Right lobe of liver (tissue), 6 donors: ENCODE results near the gene VPS37D. TPM values are rescaled to one million over a fixed set of nuclear protein-coding genes. Genes with fewer than 3 reads are reported as not detected.
A peak's percentile ranks its signal among the peaks of the same experiment; 100 is the strongest.

ENCODE experiments used
- ATAC-seq, 4 donors: fragments of 200-7000 bp; cut with Tn5 transposase; one replicate each; pipeline ENCODE4 v1.9.1; 2020; ENCODE audit warnings: mild to moderate bottlenecking in 4 of 4, moderate library complexity in 4 of 4
- DNase-seq, 3 donors: peaks; one replicate each; pipeline ENCODE4 v3.0.0-alpha.2; 2020
- H3K27ac ChIP-seq, 3 donors: fragments of 200-600 bp; one replicate each; pipeline ENCODE4 v1.8.0; 2022
- H3K27me3 ChIP-seq, 2 donors: fragments of 200-600 bp; one replicate each; pipeline ENCODE4 v1.8.0; 2022
- H3K36me3 ChIP-seq, 4 donors: fragments of 200-600 bp; sonication (generic) in 1 of 4; one replicate each; pipeline versions ENCODE4 v1.5.1 to v1.8.0; 2017 to 2022; ENCODE audit warnings: control low read depth in 1 of 4
- H3K4me1 ChIP-seq, 4 donors: fragments of 200-600 bp; sonication (generic) in 1 of 4; one replicate each; pipeline versions ENCODE4 v1.5.1 to v1.8.0; 2017 to 2022; ENCODE audit warnings: control low read depth in 1 of 4
- H3K4me3 ChIP-seq, 3 donors: fragments of 200-600 bp; one replicate each; pipeline ENCODE4 v1.8.0; 2022
- H3K9me3 ChIP-seq, 4 donors: fragments of 200-600 bp; sonication (generic) in 1 of 4; one replicate each; pipeline versions ENCODE4 v1.5.1 to v1.8.0; 2017 to 2022; ENCODE audit warnings: control low read depth in 1 of 4
- POLR2A ChIP-seq: fragments of 450-650 bp; IDR thresholded peaks from one replicate; pipeline ENCODE4 v1.6.1; 2017; ENCODE audit warnings: antibody characterized with exemption, mild to moderate bottlenecking
- WGBS: methylation state at CpG from one replicate; pipeline ENCODE4 v1.1.6; 2018; ENCODE audit warnings: low coverage, low lambda C conversion rate; ENCODE audit not compliant: insufficient coverage; ENCODE audit errors: missing lambda C conversion rate; 5-methylcytosine and 5-hydroxymethylcytosine counted together
- intact Hi-C, 2 donors: fragments of 100-400 bp; cut with DNase I; formaldehyde crosslinking; loops; one replicate each; pipeline versions ENCODE4 v1.11.2 to v1.14.1; 2022
- total RNA-seq, 6 experiments: library from RNA; depleted of rRNA in 2 of 6; stranded (reverse); fragments of >200 nt in 2 of 6; fragmentation: NEBNext Ultra II Directional in 3 of 6; extraction: Animal tissue kit (Norgen Biotek cat#: 25700) in 3 of 6; gene quantifications; one replicate each; pipeline versions ENCODE4 v1.1.0 to v1.2.4, GENCODE V29; 2016 to 2023
- TF ChIP-seq, protein P1 (sequence below), 4 donors: fragments of 200-600 bp in 3 of 4; fragments of 450-650 bp in 1 of 4; IDR thresholded peaks; one replicate each; pipeline versions ENCODE4 v1.5.1 to v1.8.0; 2016 to 2022; ENCODE audit warnings: antibody characterized with exemption in 4 of 4, mild to moderate bottlenecking in 2 of 4
- donor health status: DM: no; HTN: yes; CAD: no.
- donor health status: DM: no; HTN: no; CAD: no.
- donor health status: DM: no; HTN: no; CAD: no.
- donor health status: DM: no; HTN: yes; CAD: no.
- donor health status: DM: no; HTN: yes; CAD: no.

The VPS37D gene
- total RNA-seq, 6 experiments from 2014 or later, result 1.2 to 3.0 (median 2.2) TPM

DNA sequence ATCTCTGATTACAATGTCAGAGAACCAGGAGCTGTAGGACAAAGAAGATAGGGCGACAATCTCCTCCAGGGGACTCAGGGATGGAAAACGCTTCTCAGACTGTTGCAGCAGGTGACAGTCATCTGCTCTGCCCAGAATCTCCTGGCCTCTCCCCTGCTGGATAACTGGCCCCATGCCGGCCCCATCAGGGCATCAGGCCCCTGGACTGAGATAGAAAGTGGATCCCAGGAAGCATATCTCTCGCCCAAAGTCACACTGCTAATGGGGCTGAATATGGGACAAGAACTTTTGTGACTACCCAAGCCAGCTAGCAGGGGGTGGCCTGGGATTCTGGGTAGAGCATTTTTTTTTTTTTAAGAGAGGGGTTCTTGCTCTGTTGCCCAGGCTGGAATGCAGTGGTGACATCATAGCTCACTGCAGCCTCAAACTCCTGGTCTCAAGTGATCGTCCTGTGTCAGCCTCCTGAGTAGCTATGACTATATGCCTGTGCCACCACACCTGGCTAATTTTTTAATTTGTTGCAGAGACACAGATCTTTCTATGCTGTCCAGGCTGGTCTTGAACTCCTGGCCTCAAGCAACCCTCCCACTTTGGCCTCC, 22.8 kb upstream of the VPS37D start:
- intact Hi-C loops, result no loop called here
- 35% methylated on average over 4 of the region's 5 CpGs for WGBS
- Histone ChIP-seq H3K4me1 (peaks cover 0 to 9% (median 3%) of the 10 kb centered on the region in 4 donors), H3K4me3 (no peak overlapping the region), H3K27ac (no peak overlapping the region), H3K27me3 (no peaks in the 10 kb centered on the region), H3K9me3 (no peaks in the 10 kb centered on the region), H3K36me3 (no peaks in the 10 kb centered on the region)
- ATAC-seq, result no peak
- no peak for DNase-seq
- TF ChIP-seq, protein P1, sequence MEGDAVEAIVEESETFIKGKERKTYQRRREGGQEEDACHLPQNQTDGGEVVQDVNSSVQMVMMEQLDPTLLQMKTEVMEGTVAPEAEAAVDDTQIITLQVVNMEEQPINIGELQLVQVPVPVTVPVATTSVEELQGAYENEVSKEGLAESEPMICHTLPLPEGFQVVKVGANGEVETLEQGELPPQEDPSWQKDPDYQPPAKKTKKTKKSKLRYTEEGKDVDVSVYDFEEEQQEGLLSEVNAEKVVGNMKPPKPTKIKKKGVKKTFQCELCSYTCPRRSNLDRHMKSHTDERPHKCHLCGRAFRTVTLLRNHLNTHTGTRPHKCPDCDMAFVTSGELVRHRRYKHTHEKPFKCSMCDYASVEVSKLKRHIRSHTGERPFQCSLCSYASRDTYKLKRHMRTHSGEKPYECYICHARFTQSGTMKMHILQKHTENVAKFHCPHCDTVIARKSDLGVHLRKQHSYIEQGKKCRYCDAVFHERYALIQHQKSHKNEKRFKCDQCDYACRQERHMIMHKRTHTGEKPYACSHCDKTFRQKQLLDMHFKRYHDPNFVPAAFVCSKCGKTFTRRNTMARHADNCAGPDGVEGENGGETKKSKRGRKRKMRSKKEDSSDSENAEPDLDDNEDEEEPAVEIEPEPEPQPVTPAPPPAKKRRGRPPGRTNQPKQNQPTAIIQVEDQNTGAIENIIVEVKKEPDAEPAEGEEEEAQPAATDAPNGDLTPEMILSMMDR (IDR thresholded peaks at IDR 0.05), result no peak
- TF ChIP-seq POLR2A, result no peak

DNA sequence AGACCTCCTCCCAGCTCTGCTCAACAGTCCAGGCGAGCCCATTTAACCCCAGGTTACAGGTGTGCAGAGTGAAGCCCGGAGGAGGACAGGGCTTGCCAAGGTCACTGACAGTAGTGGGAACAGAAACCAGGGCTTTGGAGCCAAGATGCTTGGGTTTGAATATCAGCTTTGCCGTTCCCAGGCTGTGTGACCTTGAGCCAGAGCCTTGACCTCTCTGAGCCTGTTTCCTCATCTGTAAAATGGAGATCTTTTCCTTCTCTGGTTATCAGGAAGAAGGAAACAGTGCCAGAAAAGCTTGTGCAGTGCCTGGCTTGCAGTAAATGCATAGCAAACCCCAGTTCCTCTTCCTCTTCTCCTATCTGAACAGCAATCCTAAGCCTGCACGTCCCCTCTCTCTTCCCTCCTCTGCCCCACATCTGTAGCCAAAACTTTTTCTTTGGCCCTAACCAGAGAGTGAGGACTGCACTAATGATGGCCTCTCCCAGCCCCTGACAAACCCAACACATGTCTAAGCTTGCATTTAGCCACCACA, 21.9 kb upstream of the VPS37D start:
- DNase-seq (no peak), ATAC-seq (no peak)
- Histone ChIP-seq H3K27ac (no peak overlapping the region), H3K4me1 (peaks cover 0 to 9% (median 3%) of the 10 kb centered on the region in 4 donors), H3K36me3 (no peaks in the 10 kb centered on the region), H3K9me3 (no peaks in the 10 kb centered on the region), H3K27me3 (no peaks in the 10 kb centered on the region), H3K4me3 (no peak overlapping the region)
- intact Hi-C loops, result no loop called here
- TF ChIP-seq, protein P1 (IDR thresholded peaks at IDR 0.05), result no peak
- no peak for TF ChIP-seq POLR2A
- 6% methylated on average over 4 of the region's 4 CpGs for WGBS

DNA sequence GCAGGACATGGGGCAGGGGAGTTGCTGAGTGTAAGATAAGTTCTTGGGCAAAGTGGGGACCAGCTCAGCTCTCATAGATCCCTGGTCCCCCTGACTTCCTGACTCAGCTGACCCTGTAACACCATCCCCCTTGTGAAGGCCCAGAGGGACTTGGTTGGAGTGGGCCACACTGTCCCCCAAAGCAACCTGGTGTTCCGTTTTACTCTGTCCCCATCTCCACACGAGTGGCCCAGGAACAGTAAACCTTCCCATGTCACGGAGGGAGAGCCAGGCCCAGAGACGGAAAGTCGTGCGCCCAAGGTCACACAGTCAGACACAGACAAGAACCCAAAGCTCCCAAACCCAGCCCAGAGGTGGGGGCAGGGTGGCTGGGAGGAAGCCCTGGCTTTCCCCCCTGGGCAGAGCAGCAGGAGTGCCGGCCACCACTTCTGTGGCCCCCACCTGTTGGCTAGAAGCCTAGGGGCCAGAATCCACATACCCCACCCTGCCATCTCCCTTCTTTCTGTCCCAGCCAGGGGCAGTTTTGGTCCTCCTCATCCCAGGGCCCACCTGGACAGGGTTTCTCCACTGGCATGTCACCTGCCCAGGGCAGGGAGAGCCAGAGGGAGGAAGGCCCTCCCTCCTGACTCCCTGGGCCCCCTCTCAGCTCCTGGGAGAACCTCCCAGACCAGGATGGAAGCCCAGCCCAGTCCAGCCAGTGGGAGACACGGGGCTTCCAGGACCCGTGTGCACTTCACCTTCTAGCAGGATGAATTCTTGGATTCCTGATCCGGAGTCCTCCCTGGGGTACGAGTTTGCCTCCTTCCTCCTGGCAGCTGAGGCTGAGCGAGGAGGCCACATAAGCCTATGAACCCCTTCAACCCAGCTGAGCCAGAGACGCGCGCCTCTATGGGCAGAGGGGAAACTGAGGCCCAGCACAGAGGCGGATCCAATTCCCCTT, 20.6 kb upstream of the VPS37D start:
- Histone ChIP-seq H3K4me3 (peak overlapping the region; percentile 23 to 55 (median 54)), H3K9me3 (no peaks in the 10 kb centered on the region), H3K4me1 (peaks cover 0 to 9% (median 3%) of the 10 kb centered on the region in 4 donors), H3K36me3 (no peaks in the 10 kb centered on the region), H3K27me3 (no peaks in the 10 kb centered on the region), H3K27ac (peak overlapping the region in 1 of 3 donors; percentile 57)
- ATAC-seq (no peak), DNase-seq (no peak)
- intact Hi-C loops, result no loop called here
- TF ChIP-seq POLR2A, result no peak
- TF ChIP-seq, protein P1 (IDR thresholded peaks at IDR 0.05), result no peak
- 3% methylated on average over 9 of the region's 16 CpGs for WGBS

DNA sequence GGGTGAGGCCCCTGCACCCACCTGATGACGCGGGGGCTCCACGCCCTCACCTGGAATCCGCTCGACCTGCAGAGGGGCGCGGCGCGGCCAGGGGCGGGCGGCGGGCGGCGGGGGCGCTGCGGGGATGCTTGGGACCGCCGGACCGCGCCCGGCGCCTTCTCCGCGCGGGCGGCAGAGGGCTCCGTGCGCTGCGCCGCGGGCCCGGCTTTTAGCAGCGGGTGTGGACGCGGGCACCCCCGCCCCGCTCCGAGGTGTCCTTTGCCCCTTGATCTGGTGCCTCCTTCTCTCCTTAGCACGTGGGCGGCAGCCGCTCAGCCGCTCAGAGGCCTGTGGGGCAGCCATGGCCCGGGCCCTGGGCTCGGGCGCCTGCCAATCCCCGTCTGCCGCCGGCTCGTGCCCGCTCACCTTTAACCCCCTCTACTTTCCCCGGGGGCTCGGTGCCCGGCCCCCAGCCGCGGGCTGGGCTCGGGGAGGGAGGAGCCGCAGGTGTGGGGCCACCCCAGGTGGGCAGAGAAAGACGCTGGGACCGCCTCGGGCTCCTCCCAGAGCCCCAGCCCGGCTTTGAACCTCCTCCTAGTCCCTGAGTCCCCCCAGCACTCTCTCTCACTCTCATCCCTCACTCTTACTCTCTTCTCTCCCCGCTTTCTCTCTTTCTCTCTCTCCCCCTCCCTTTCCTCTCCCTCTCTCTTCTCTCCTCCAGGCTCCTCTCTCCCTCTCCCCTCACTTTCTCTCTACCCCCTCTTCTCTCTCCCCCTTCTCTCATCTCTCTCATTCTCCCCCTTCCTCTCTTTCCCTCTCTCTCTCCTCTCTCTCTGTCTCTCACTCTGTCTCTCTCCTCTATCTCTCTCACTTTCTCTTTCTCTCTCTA, 19.7 kb upstream of the VPS37D start:
- peak; percentile 87 to 95 (median 94) for DNase-seq
- peak; percentile 77 to 94 (median 86) for ATAC-seq
- peaks cover 0 to 9% (median 3%) of the 10 kb centered on the region in 4 donors for H3K4me1 ChIP-seq
- peak; percentile 74 for TF ChIP-seq POLR2A
- TF ChIP-seq, protein P1 (IDR thresholded peaks at IDR 0.05), result peak; percentile 11 to 67 (median 28)
- H3K9me3 ChIP-seq, result no peaks in the 10 kb centered on the region
- WGBS, result 0% methylated on average over 12 of the region's 62 CpGs
- intact Hi-C loops, result no loop called here
- peak overlapping the region in 1 of 3 donors; percentile 57 for H3K27ac ChIP-seq
- H3K4me3 ChIP-seq, result peak overlapping the region; percentile 23 to 55 (median 54)
- no peaks in the 10 kb centered on the region for H3K27me3 ChIP-seq
- H3K36me3 ChIP-seq, result no peaks in the 10 kb centered on the region
